Osteocyte (in vitro differentiated cells): ENCODE measurements around the gene TENM3. TPM values are rescaled to one million over a fixed set of nuclear protein-coding genes. Genes with fewer than 3 reads are reported as not detected.

Source experiments
- DNase-seq: peaks from one replicate; pipeline ENCODE4 v3.0.0; 2021; ENCODE audit warnings: mixed read lengths; ENCODE audit not compliant: unreplicated experiment; ENCODE audit errors: extremely low spot score
- H3K27ac Mint-ChIP-seq: one replicate; pipeline ENCODE4 v1.8.0; 2021; ENCODE audit warnings: mild to moderate bottlenecking, mixed read lengths; ENCODE audit not compliant: unreplicated experiment
- H3K27me3 Mint-ChIP-seq: one replicate; pipeline ENCODE4 v1.8.0; 2021; ENCODE audit warnings: mixed read lengths; ENCODE audit not compliant: unreplicated experiment
- H3K36me3 Mint-ChIP-seq: one replicate; pipeline ENCODE4 v1.8.0; 2021; ENCODE audit warnings: mixed read lengths; ENCODE audit not compliant: unreplicated experiment
- H3K4me1 Mint-ChIP-seq: one replicate; pipeline ENCODE4 v1.8.0; 2021; ENCODE audit warnings: mixed read lengths; ENCODE audit not compliant: unreplicated experiment
- H3K4me3 Mint-ChIP-seq: one replicate; pipeline ENCODE4 v1.8.0; 2021; ENCODE audit warnings: mild to moderate bottlenecking, moderate library complexity, mixed read lengths; ENCODE audit not compliant: unreplicated experiment
- H3K9me3 Mint-ChIP-seq: one replicate; pipeline ENCODE4 v1.8.0; 2021; ENCODE audit warnings: mixed read lengths; ENCODE audit not compliant: unreplicated experiment
- CTCF ChIP-seq: fragments of 200-600 bp; sonication (generic); IDR thresholded peaks from 2 replicates; pipeline ENCODE4 v1.5.0; 2021; ENCODE audit warnings: antibody characterized with exemption, mild to moderate bottlenecking, moderate library complexity
- total RNA-seq: library from RNA; stranded (reverse); gene quantifications from 2 replicates; pipeline ENCODE4 v1.2.1, GENCODE V29; 2021

Gene TENM3
- total RNA-seq, 1 donor from 2014 or later = 78.3 TPM

GRCh38 chr4:182560358-182560757 is 317.2 kb downstream of the TENM3 start:
- Mint-ChIP-seq H3K36me3 (no peaks in the 10 kb centered on the region), H3K4me1 (peaks cover 10% of the 10 kb centered on the region), H3K4me3 (peak overlapping the region; percentile 38), H3K27me3 (no peaks in the 10 kb centered on the region), H3K27ac (peak overlapping the region; percentile 79), H3K9me3 (no peaks in the 10 kb centered on the region)
- peak; percentile 54 for TF ChIP-seq CTCF
- DNase-seq = no peak

GRCh38 chr4:182562350-182562749 is 319.1 kb downstream of the TENM3 start:
- H3K4me1 Mint-ChIP-seq = peaks cover 10% of the 10 kb centered on the region
- no peak overlapping the region for H3K27ac Mint-ChIP-seq
- H3K9me3 Mint-ChIP-seq = no peaks in the 10 kb centered on the region
- no peak for DNase-seq
- H3K4me3 Mint-ChIP-seq = no peak overlapping the region
- no peak for TF ChIP-seq CTCF
- no peaks in the 10 kb centered on the region for H3K27me3 Mint-ChIP-seq
- H3K36me3 Mint-ChIP-seq = peaks cover under 1% of the 10 kb centered on the region

- peaks cover 3% of the 10 kb centered on the region for H3K36me3 Mint-ChIP-seq
- no peak for DNase-seq
- no peaks in the 10 kb centered on the region for H3K9me3 Mint-ChIP-seq
- no peak overlapping the region for H3K4me3 Mint-ChIP-seq
- TF ChIP-seq CTCF = no peak
- H3K27me3 Mint-ChIP-seq = no peaks in the 10 kb centered on the region
- no peak overlapping the region for H3K27ac Mint-ChIP-seq
- peaks cover 10% of the 10 kb centered on the region for H3K4me1 Mint-ChIP-seq
These were observed 321.6 kb downstream of the TENM3 start for GRCh38 chr4:182564724-182565369.

GRCh38 chr4:182567119-182567518 is 323.9 kb downstream of the TENM3 start:
- no peak for TF ChIP-seq CTCF
- Mint-ChIP-seq H3K9me3 (no peaks in the 10 kb centered on the region), H3K27me3 (no peaks in the 10 kb centered on the region), H3K36me3 (peaks cover 3% of the 10 kb centered on the region), H3K4me3 (no peak overlapping the region), H3K4me1 (peaks cover 2% of the 10 kb centered on the region), H3K27ac (no peak overlapping the region)
- no peak for DNase-seq

GRCh38 chr4:182569561-182569960 is 326.4 kb downstream of the TENM3 start:
- no peaks in the 10 kb centered on the region for H3K27me3 Mint-ChIP-seq
- H3K4me1 Mint-ChIP-seq = no peaks in the 10 kb centered on the region
- no peaks in the 10 kb centered on the region for H3K9me3 Mint-ChIP-seq
- DNase-seq = no peak
- no peak overlapping the region for H3K27ac Mint-ChIP-seq
- H3K4me3 Mint-ChIP-seq = no peak overlapping the region
- peaks cover 3% of the 10 kb centered on the region for H3K36me3 Mint-ChIP-seq
- TF ChIP-seq CTCF = no peak
